GM08714 (cell line): ENCODE measurements around the gene ELMO1.

Source experiments
- H3K4me3 ChIP-seq: fragments of 200-500 bp; sonication (Bioruptor generic); 2 replicates; pipeline ENCODE4 v1.5.1; 2014; ENCODE audit warnings: mild to moderate bottlenecking, low read length, inconsistent platforms
- ZNF274 ChIP-seq: IDR thresholded peaks from 2 replicates; pipeline ENCODE4 v1.6.1; 2012; ENCODE audit warnings: mild to moderate bottlenecking, low read depth, low read length

Gene ELMO1

GRCh38 chr7:37068902-37069301 is 379.8 kb downstream of the ELMO1 start:
- no peak for TF ChIP-seq ZNF274
- H3K4me3 ChIP-seq, result no peak overlapping the region

- no peak overlapping the region for H3K4me3 ChIP-seq
- TF ChIP-seq ZNF274, result no peak
Measured at GRCh38 chr7:37068038-37068437, 380.6 kb downstream of the ELMO1 start.

GRCh38 chr7:37065779-37066271 is 382.8 kb downstream of the ELMO1 start:
- no peak for TF ChIP-seq ZNF274
- no peak overlapping the region for H3K4me3 ChIP-seq

- no peak for TF ChIP-seq ZNF274
- H3K4me3 ChIP-seq, result no peak overlapping the region
Measured at GRCh38 chr7:37062560-37062859, 386.2 kb downstream of the ELMO1 start.

- TF ChIP-seq ZNF274, result no peak
Measured at GRCh38 chr7:37061849-37062559, 386.7 kb downstream of the ELMO1 start.

GRCh38 chr7:37056234-37056912 is 392.3 kb downstream of the ELMO1 start:
- TF ChIP-seq ZNF274, result no peak
- H3K4me3 ChIP-seq, result no peak overlapping the region

More at GRCh38 chr7:37061849-37062559, 386.7 kb downstream of the ELMO1 start:
- H3K4me3 ChIP-seq, result no peak overlapping the region

GRCh38 chr7:37054624-37055241 is 393.9 kb downstream of the ELMO1 start:
- H3K4me3 ChIP-seq, result no peak overlapping the region
- TF ChIP-seq ZNF274, result no peak

GRCh38 chr7:37052705-37053104 is 396.0 kb downstream of the ELMO1 start:
- TF ChIP-seq ZNF274, result no peak
- H3K4me3 ChIP-seq, result no peak overlapping the region

GRCh38 chr7:37050801-37051200 is 397.9 kb downstream of the ELMO1 start:
- no peak overlapping the region for H3K4me3 ChIP-seq
- TF ChIP-seq ZNF274, result no peak

- H3K4me3 ChIP-seq, result no peak overlapping the region
Measured at GRCh38 chr7:37048674-37049073, 400.0 kb downstream of the ELMO1 start.

GRCh38 chr7:37047260-37047659 is 401.4 kb downstream of the ELMO1 start:
- H3K4me3 ChIP-seq, result no peak overlapping the region
- TF ChIP-seq ZNF274, result no peak

More at GRCh38 chr7:37048674-37049073, 400.0 kb downstream of the ELMO1 start:
- TF ChIP-seq ZNF274, result no peak

GRCh38 chr7:37046531-37047079 is 402.1 kb downstream of the ELMO1 start:
- TF ChIP-seq ZNF274, result no peak
- H3K4me3 ChIP-seq, result no peak overlapping the region

GRCh38 chr7:37045681-37046179 is 402.9 kb downstream of the ELMO1 start:
- H3K4me3 ChIP-seq, result no peak overlapping the region
- no peak for TF ChIP-seq ZNF274

- H3K4me3 ChIP-seq, result no peak overlapping the region
- TF ChIP-seq ZNF274, result no peak
Measured at GRCh38 chr7:37041461-37041860, 407.2 kb downstream of the ELMO1 start.

GRCh38 chr7:37040330-37040729 is 408.3 kb downstream of the ELMO1 start:
- no peak overlapping the region for H3K4me3 ChIP-seq
- TF ChIP-seq ZNF274, result no peak
